Mucosa of descending colon (tissue), 3 donors: ENCODE data around the gene ANKS1B. TPM values are rescaled to one million over a fixed set of nuclear protein-coding genes. Genes with fewer than 3 reads are reported as not detected.

Experiments used
- ATAC-seq: fragments of 200-7000 bp; cut with Tn5 transposase; one replicate; pipeline ENCODE4 v1.9.1; 2020; ENCODE audit warnings: mild to moderate bottlenecking, moderate library complexity
- DNase-seq, 3 donors: peaks; one replicate each; pipeline ENCODE4 v3.0.0-alpha.2; 2020
- H3K36me3 ChIP-seq: fragments of 200-600 bp; one replicate; pipeline ENCODE4 v1.8.0; 2021; ENCODE audit warnings: low read depth, mild to moderate bottlenecking
- H3K4me1 ChIP-seq: fragments of 200-600 bp; one replicate; pipeline ENCODE4 v1.8.0; 2021; ENCODE audit warnings: low read depth, mild to moderate bottlenecking
- H3K4me3 ChIP-seq: fragments of 200-600 bp; one replicate; pipeline ENCODE4 v1.8.0; 2021; ENCODE audit warnings: mild to moderate bottlenecking
- H3K9me3 ChIP-seq: fragments of 200-600 bp; one replicate; pipeline ENCODE4 v1.8.0; 2021; ENCODE audit warnings: mild to moderate bottlenecking
- CTCF ChIP-seq: fragments of 200-600 bp; IDR thresholded peaks from one replicate; pipeline ENCODE4 v1.8.0; 2022; ENCODE audit warnings: antibody characterized with exemption, mild to moderate bottlenecking
- intact Hi-C, 2 donors: fragments of 100-400 bp; cut with DNase I in 1 of 2; cut with micrococcal nuclease in 1 of 2; formaldehyde crosslinking; loops; one replicate each; pipeline versions ENCODE4 v1.11.0 to v1.11.1; 2022; cut with DNase I, micrococcal nuclease
- total RNA-seq, 3 donors: library from RNA; stranded (reverse); fragmentation: NEBNext Ultra II Directional in 2 of 3; extraction: Animal tissue kit (Norgen Biotek cat#: 25700) in 2 of 3; gene quantifications; one replicate each; pipeline versions ENCODE4 v1.2.1 to v1.2.4, GENCODE V29; 2021 to 2023
- donor health status: DM: no; HTN: no; CAD: no; lungs with moderate emphysema.
- donor health status: DM: no; HTN: no; CAD: no.
- donor health status: DM: no; HTN: yes; CAD: no.

The ANKS1B gene
- total RNA-seq, 3 donors from 2014 or later, result 1.1 to 22.2 (median 2.3) TPM

GRCh38 chr12:99392091-99392850, 592.5 kb downstream of the ANKS1B start:
- intact Hi-C loops, result no loop called here
- no peak for TF ChIP-seq CTCF
- DNase-seq (no peak), ATAC-seq (no peak)
- H3K36me3 ChIP-seq, result no peaks in the 10 kb centered on the region
- no peaks in the 10 kb centered on the region for H3K9me3 ChIP-seq
- no peaks in the 10 kb centered on the region for H3K4me1 ChIP-seq
- no peak overlapping the region for H3K4me3 ChIP-seq

GRCh38 chr12:99390707-99391106, 594.0 kb downstream of the ANKS1B start:
- Histone ChIP-seq H3K4me1 (no peaks in the 10 kb centered on the region), H3K9me3 (no peaks in the 10 kb centered on the region), H3K36me3 (no peaks in the 10 kb centered on the region), H3K4me3 (no peak overlapping the region)
- no peak for TF ChIP-seq CTCF
- intact Hi-C loops, result no loop called here
- ATAC-seq, result no peak
- DNase-seq, result no peak

- H3K9me3 ChIP-seq, result no peaks in the 10 kb centered on the region
- TF ChIP-seq CTCF, result no peak
- no peaks in the 10 kb centered on the region for H3K4me1 ChIP-seq
- intact Hi-C loops, result no loop called here
- no peaks in the 10 kb centered on the region for H3K36me3 ChIP-seq
- H3K4me3 ChIP-seq, result no peak overlapping the region
- ATAC-seq, result no peak
- no peak for DNase-seq
Observed at GRCh38 chr12:99389751-99390150, 595.0 kb downstream of the ANKS1B start.

DNA sequence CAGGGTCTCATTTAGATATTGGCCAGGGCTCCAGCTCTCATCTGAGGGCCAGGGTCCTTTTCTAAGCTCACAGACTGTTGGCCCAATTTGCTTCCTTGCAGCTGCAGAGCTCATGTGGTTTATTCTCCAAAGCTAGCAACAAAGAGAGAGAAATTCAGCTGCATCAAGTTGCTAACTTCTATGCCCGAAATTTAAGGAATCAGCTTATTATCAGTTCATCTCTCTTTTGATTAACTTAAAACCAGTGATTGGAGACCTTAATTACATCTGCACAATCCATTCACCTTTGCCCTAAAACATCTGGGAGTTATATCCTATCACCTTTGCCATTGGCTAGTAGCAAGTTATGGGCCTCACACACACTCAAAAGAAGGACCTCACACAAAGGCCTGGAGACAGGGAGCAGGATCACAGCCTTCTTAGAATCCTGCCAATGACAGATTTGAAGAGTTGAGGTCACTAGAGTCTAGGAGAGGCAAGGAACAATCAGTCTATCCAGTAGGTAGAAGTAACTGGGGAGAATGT, 596.0 kb downstream of the ANKS1B start:
- no peaks in the 10 kb centered on the region for H3K4me1 ChIP-seq
- intact Hi-C loops, result no loop called here
- H3K9me3 ChIP-seq, result no peaks in the 10 kb centered on the region
- no peak for TF ChIP-seq CTCF
- ATAC-seq, result no peak
- H3K4me3 ChIP-seq, result no peak overlapping the region
- H3K36me3 ChIP-seq, result no peaks in the 10 kb centered on the region
- DNase-seq, result no peak

GRCh38 chr12:99387661-99388060, 597.1 kb downstream of the ANKS1B start:
- no peak overlapping the region for H3K4me3 ChIP-seq
- no peaks in the 10 kb centered on the region for H3K9me3 ChIP-seq
- ATAC-seq (no peak), DNase-seq (no peak)
- H3K4me1 ChIP-seq, result no peaks in the 10 kb centered on the region
- TF ChIP-seq CTCF, result no peak
- intact Hi-C loops, result no loop called here
- H3K36me3 ChIP-seq, result no peaks in the 10 kb centered on the region
